Trophoblast cell (in vitro differentiated cells and primary cell): ENCODE results near the gene SF3B5.
"Not testable (repeated sequence)": the region's sequence is repeated elsewhere in the genome, so short reads cannot be mapped to it uniquely, and the experiment has no call there.

ENCODE experiments used
- DNase-seq, 2 donors: peaks; one replicate each; pipeline ENCODE4 v3.0.0-alpha.2; 2016
- H2AFZ ChIP-seq: 2 replicates; pipeline ENCODE4 v1.6.1; 2013; ENCODE audit warnings: low read length, moderate library complexity, mild to moderate bottlenecking; ENCODE audit not compliant: insufficient read depth, poor library complexity
- H2AK5ac ChIP-seq: 2 replicates; pipeline ENCODE4 v1.6.1; 2013; ENCODE audit warnings: mild to moderate bottlenecking, low read length
- H2BK120ac ChIP-seq: 2 replicates; pipeline ENCODE4 v1.6.1; 2013; ENCODE audit warnings: low read length, mild to moderate bottlenecking, moderate library complexity; ENCODE audit not compliant: insufficient read depth, poor library complexity
- H2BK12ac ChIP-seq: 2 replicates; pipeline ENCODE4 v1.6.1; 2013; ENCODE audit warnings: mild to moderate bottlenecking, low read length, moderate library complexity
- H2BK5ac ChIP-seq: 2 replicates; pipeline ENCODE4 v1.6.1; 2013; ENCODE audit warnings: low read length, low read depth, moderate library complexity, mild to moderate bottlenecking; ENCODE audit not compliant: poor library complexity
- H3K14ac ChIP-seq: 2 replicates; pipeline ENCODE4 v1.6.1; 2013; ENCODE audit warnings: mild to moderate bottlenecking, low read length
- H3K18ac ChIP-seq: 2 replicates; pipeline ENCODE4 v1.6.1; 2013; ENCODE audit warnings: mild to moderate bottlenecking, low read length
- H3K23ac ChIP-seq: 2 replicates; pipeline ENCODE4 v1.6.1; 2013; ENCODE audit warnings: low read length
- H3K27ac ChIP-seq: 2 replicates; pipeline ENCODE4 v1.5.1; 2013; ENCODE audit warnings: low read depth, mild to moderate bottlenecking, inconsistent platforms, low read length, moderate library complexity
- H3K27me3 ChIP-seq: 2 replicates; pipeline ENCODE4 v1.6.1; 2013; ENCODE audit warnings: inconsistent platforms, mild to moderate bottlenecking, low read length, moderate library complexity; ENCODE audit not compliant: insufficient read depth
- H3K36me3 ChIP-seq, 2 experiments: 1 replicate in 1 of 2; 2 replicates in 1 of 2; pipeline ENCODE4 v1.6.1; 2013; ENCODE audit warnings: low read length in 2 of 2, mild to moderate bottlenecking in 2 of 2, moderate library complexity in 1 of 2; ENCODE audit not compliant: insufficient read depth in 2 of 2, control insufficient read depth in 1 of 2
- H3K4ac ChIP-seq: 2 replicates; pipeline ENCODE4 v1.6.1; 2013; ENCODE audit warnings: low read depth, mild to moderate bottlenecking, low read length, moderate library complexity
- H3K4me1 ChIP-seq, 2 experiments: 1 replicate in 1 of 2; 2 replicates in 1 of 2; pipeline ENCODE4 v1.6.1; 2013; ENCODE audit warnings: low read length in 2 of 2, mild to moderate bottlenecking in 2 of 2, moderate library complexity in 1 of 2; ENCODE audit not compliant: insufficient read depth in 2 of 2, control insufficient read depth in 1 of 2
- H3K4me2 ChIP-seq: 2 replicates; pipeline ENCODE4 v1.6.1; 2013; ENCODE audit warnings: inconsistent platforms, mild to moderate bottlenecking, low read length, moderate library complexity
- H3K4me3 ChIP-seq: 2 replicates; pipeline ENCODE4 v1.5.1; 2013; ENCODE audit warnings: mild to moderate bottlenecking, low read depth, low read length, inconsistent platforms
- H3K79me1 ChIP-seq: one replicate; pipeline ENCODE4 v1.6.1; 2013; ENCODE audit warnings: low read length
- H3K79me2 ChIP-seq: 2 replicates; pipeline ENCODE4 v1.6.1; 2013; ENCODE audit warnings: low read length, mild to moderate bottlenecking; ENCODE audit not compliant: control insufficient read depth, insufficient read depth, poor library complexity
- H3K9ac ChIP-seq: 2 replicates; pipeline ENCODE4 v1.6.1; 2013; ENCODE audit warnings: mild to moderate bottlenecking, low read length
- H3K9me3 ChIP-seq: 2 replicates; pipeline ENCODE4 v1.6.1; 2013; ENCODE audit warnings: low read depth, mild to moderate bottlenecking, control low read depth, inconsistent platforms, low read length; ENCODE audit not compliant: insufficient read depth
- H4K12ac ChIP-seq: 2 replicates; pipeline ENCODE4 v1.6.1; 2013; ENCODE audit warnings: low read depth, mild to moderate bottlenecking, low read length, moderate library complexity
- H4K8ac ChIP-seq: 2 replicates; pipeline ENCODE4 v1.6.1; 2013; ENCODE audit warnings: low read depth, mild to moderate bottlenecking, low read length, moderate library complexity
- H4K91ac ChIP-seq: one replicate; pipeline ENCODE4 v1.6.1; 2013; ENCODE audit warnings: low read depth, mild to moderate bottlenecking, low read length, moderate library complexity
- WGBS: extraction: QIAGEN DNeasy Blood & Tissue Kit; methylation state at CpG from one replicate; pipeline ENCODE4 v1.1.7; 2013; ENCODE audit warnings: missing lambda C conversion rate; ENCODE audit not compliant: insufficient read length, insufficient coverage; ENCODE audit errors: extremely low coverage; 5-methylcytosine and 5-hydroxymethylcytosine counted together

Gene SF3B5

DNA sequence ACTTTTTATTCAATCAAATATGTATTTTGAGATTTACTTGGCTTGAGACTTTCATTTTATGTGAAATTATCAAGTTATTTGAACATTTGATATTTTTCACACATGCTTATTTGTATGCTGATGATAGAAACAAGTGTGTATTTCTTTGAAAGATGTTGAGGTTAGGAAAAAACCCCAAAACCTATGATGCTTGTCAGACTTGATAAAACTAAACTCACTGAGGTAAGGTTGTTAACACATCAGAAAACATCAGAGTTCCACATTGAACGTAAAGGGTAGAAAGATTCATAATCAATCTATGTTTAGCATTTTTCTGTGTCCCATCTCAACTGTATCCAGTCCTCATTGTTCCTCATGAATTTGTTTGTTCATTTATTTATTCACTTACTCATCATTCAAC, 12.2 kb downstream of the SF3B5 start:
- Histone ChIP-seq H2BK120ac (no peak overlapping the region), H2AFZ (no peak overlapping the region), H2BK12ac (no peak overlapping the region), H3K18ac (no peak overlapping the region), H3K4ac (no peak overlapping the region), H4K91ac (no peak overlapping the region), H3K4me1 (no peaks in the 10 kb centered on the region), H3K14ac (no peak overlapping the region), H3K36me3 (no peaks in the 10 kb centered on the region), H3K79me2 (no peaks in the 10 kb centered on the region), H3K79me1 (no peaks in the 10 kb centered on the region), H3K9ac (no peak overlapping the region), H3K9me3 (no peaks in the 10 kb centered on the region), H3K27ac (no peak overlapping the region), H3K4me3 (no peak overlapping the region), H3K4me2 (no peak overlapping the region), H2AK5ac (no peak overlapping the region), H3K23ac (no peak overlapping the region), H4K12ac (no peak overlapping the region), H3K27me3 (no peaks in the 10 kb centered on the region), H2BK5ac (no peak overlapping the region), H4K8ac (no peak overlapping the region)
- no peak for DNase-seq
- WGBS = no CpG with 5 or more reads among the region's 1 CpG

DNA sequence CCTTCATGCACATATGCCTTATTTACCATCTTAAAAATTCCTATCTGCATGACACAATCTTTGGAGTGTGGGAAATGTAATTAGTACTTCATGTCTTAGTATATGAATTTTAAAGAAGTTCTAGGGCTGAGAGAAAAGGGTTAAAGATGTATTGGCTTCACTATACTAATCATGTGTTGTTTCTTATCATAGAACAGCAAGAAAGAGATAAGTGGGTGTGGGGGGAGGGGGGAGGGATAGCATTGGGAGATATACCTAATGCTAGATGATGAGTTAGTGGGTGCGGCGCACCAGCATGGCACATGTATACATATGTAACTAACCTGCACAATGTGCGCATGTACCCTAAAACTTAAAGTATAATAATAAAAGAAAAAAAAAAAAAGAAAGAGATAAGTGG, 13.0 kb downstream of the SF3B5 start:
- not testable (repeated sequence) for H3K23ac ChIP-seq, H3K36me3 ChIP-seq, H3K14ac ChIP-seq, H3K9ac ChIP-seq, H4K12ac ChIP-seq, H3K4me1 ChIP-seq, H3K4ac ChIP-seq, H4K8ac ChIP-seq, H3K9me3 ChIP-seq, H3K4me3 ChIP-seq, H2BK5ac ChIP-seq, H4K91ac ChIP-seq, H3K4me2 ChIP-seq, H2AFZ ChIP-seq, H2AK5ac ChIP-seq, H2BK12ac ChIP-seq, H2BK120ac ChIP-seq, H3K79me2 ChIP-seq, DNase-seq, H3K27me3 ChIP-seq, H3K79me1 ChIP-seq, H3K27ac ChIP-seq, H3K18ac ChIP-seq
- WGBS = no CpG with 5 or more reads among the region's 3 CpGs

DNA sequence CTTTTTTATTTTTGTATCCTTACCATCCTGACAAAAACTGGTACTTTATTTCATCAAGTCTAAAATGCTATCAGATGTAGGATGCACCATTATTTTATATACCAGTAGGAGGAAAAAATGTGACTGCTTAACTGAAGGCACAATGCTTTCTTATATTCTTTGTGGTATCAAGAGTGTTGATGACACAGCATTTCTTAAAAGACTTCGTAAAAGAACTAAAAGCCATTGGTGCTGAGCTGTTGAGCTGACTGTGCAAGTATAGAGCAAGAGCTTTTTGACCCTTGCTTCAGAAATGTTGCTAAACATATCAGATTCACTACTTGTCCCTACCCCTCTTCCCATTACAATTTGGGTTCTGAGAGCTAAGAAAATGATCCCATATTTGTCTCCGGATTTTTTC, 17.5 kb downstream of the SF3B5 start:
- WGBS = no CpG with 5 or more reads among the region's 2 CpGs
- Histone ChIP-seq H3K27ac (no peak overlapping the region), H4K91ac (no peak overlapping the region), H3K79me2 (no peaks in the 10 kb centered on the region), H3K14ac (no peak overlapping the region), H2BK12ac (no peak overlapping the region), H4K12ac (no peak overlapping the region), H3K23ac (no peak overlapping the region), H2BK5ac (no peak overlapping the region), H2BK120ac (no peak overlapping the region), H3K4me2 (no peak overlapping the region), H3K27me3 (no peaks in the 10 kb centered on the region), H2AK5ac (no peak overlapping the region), H3K79me1 (no peaks in the 10 kb centered on the region), H3K4me1 (no peaks in the 10 kb centered on the region), H3K18ac (no peak overlapping the region), H3K4me3 (no peak overlapping the region), H3K4ac (no peak overlapping the region), H3K9me3 (no peaks in the 10 kb centered on the region), H3K36me3 (no peaks in the 10 kb centered on the region), H4K8ac (no peak overlapping the region), H3K9ac (no peak overlapping the region), H2AFZ (no peak overlapping the region)
- DNase-seq = no peak

DNA sequence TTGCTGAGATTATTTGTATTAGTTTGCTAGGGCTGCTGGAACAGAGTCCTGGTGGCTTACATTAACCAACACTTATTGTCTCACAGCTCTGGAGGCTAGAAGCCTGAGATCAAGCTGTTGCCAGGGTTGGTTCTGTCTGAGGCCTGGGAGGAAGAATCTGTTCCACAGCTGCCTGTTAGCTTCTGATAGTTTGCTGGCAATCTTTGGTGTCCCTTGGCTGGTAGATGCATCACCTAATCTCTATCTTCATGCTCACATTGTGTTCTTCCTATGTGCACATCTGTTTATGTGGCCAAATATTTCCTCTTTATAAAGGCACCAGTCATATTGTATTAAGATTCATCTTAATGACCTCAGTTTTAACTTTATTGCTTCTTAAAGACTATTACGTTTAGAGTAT, 19.5 kb downstream of the SF3B5 start:
- Histone ChIP-seq H4K91ac (no peak overlapping the region), H3K4me1 (no peaks in the 10 kb centered on the region), H3K27ac (no peak overlapping the region), H3K23ac (no peak overlapping the region), H2AFZ (no peak overlapping the region), H2BK5ac (no peak overlapping the region), H4K12ac (no peak overlapping the region), H3K9ac (no peak overlapping the region), H3K27me3 (no peaks in the 10 kb centered on the region), H3K4me2 (no peak overlapping the region), H3K36me3 (no peaks in the 10 kb centered on the region), H3K79me2 (no peaks in the 10 kb centered on the region), H3K4ac (no peak overlapping the region), H3K9me3 (no peaks in the 10 kb centered on the region), H3K79me1 (no peaks in the 10 kb centered on the region), H2BK120ac (no peak overlapping the region), H3K4me3 (no peak overlapping the region), H4K8ac (no peak overlapping the region), H3K18ac (no peak overlapping the region), H2AK5ac (no peak overlapping the region), H3K14ac (no peak overlapping the region), H2BK12ac (no peak overlapping the region)
- no CpG with 5 or more reads among the region's 1 CpG for WGBS
- no peak for DNase-seq
